Activated naive CD4-positive, alpha-beta T cell treated with anti-CD3 and anti-CD28 coated beads for 36 hours (primary cell): ENCODE data around the gene NKAIN2. TPM values are rescaled to one million over a fixed set of nuclear protein-coding genes. Genes with fewer than 3 reads are reported as not detected.

Source experiments
- CTCF ChIA-PET: fragments of 350-600 bp; sonication (Branson Sonifier 250); formaldehyde crosslinking; loops from one replicate; lab custom pipeline; 2021; ENCODE audit warnings: antibody characterized with exemption; lab: Charles Lee
- DNase-seq: peaks from one replicate; pipeline ENCODE4 v3.0.0-alpha.2; 2020
- H3K27ac Mint-ChIP-seq: one replicate; pipeline ENCODE4 v1.8.0; 2021; ENCODE audit warnings: mild to moderate bottlenecking, mixed read lengths
- H3K27me3 Mint-ChIP-seq: one replicate; pipeline ENCODE4 v1.8.0; 2021; ENCODE audit warnings: low read depth, mixed read lengths
- H3K36me3 Mint-ChIP-seq: one replicate; pipeline ENCODE4 v1.8.0; 2021; ENCODE audit warnings: low read depth, mixed read lengths
- H3K4me1 Mint-ChIP-seq: one replicate; pipeline ENCODE4 v1.8.0; 2021; ENCODE audit warnings: low read depth, mixed read lengths
- H3K4me3 Mint-ChIP-seq: one replicate; pipeline ENCODE4 v1.8.0; 2021; ENCODE audit warnings: mild to moderate bottlenecking, moderate library complexity, mixed read lengths
- H3K9me3 Mint-ChIP-seq: one replicate; pipeline ENCODE4 v1.8.0; 2021; ENCODE audit warnings: mixed read lengths
- intact Hi-C: fragments of 100-400 bp; cut with micrococcal nuclease; formaldehyde crosslinking; loops from one replicate; pipeline ENCODE4 v1.15.1; 2023
- total RNA-seq, 2 experiments: library from RNA; stranded (reverse); gene quantifications; one replicate each; pipeline ENCODE4 v1.2.3, GENCODE V29; 2021

The NKAIN2 gene
- total RNA-seq: not detected

DNA sequence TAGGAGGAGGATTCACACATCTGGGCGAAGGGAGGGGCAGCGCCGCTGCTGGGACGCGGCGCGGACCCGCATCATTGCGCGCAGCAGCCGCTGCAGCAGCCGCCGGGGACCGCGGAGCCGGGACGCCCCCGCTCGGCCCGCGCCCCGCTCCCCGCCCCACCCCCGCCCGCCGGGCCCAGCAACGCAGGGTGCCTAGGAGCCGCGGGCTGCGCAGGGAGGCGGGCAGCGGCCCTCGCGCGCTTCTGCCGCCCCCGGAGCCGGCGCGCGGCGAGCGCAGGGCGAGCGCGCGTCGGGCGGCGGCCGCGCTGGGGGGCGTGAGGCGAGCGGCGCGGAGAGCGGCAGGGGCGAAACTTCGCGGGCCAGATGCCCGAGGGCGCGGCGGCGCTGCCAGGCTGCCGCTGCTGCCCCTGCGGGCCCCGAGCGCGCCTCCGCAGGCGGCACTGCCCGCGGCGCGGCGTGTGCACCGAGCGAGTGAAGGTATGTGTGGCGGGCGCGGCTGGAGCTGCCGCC lies at the start of gene NKAIN2:
TSS of gene NKAIN2 (plus strand) at position 362 of the 510 bp plus-strand sequence.
- H3K9me3 Mint-ChIP-seq: no peaks in the 10 kb centered on the region
- peaks cover 43% of the 10 kb centered on the region for H3K27me3 Mint-ChIP-seq
- CTCF ChIA-PET: interaction anchor here (1.6 kb wide), 1 partner anchor 61 kb away, joined by 7 read pairs; no protein-coding TSS in a partner anchor
- peak within 1 kb of the TSS; percentile 60 for H3K4me3 Mint-ChIP-seq
- intact Hi-C loops: loop anchor here (2.0 kb wide), 1 partner anchor 991 kb away; no protein-coding TSS in a partner anchor
- no peaks in the 10 kb centered on the region for H3K36me3 Mint-ChIP-seq
- no peak for DNase-seq
- no peak within 1 kb of the TSS for H3K27ac Mint-ChIP-seq
- H3K4me1 Mint-ChIP-seq: peaks cover 12% of the 10 kb centered on the region

DNA sequence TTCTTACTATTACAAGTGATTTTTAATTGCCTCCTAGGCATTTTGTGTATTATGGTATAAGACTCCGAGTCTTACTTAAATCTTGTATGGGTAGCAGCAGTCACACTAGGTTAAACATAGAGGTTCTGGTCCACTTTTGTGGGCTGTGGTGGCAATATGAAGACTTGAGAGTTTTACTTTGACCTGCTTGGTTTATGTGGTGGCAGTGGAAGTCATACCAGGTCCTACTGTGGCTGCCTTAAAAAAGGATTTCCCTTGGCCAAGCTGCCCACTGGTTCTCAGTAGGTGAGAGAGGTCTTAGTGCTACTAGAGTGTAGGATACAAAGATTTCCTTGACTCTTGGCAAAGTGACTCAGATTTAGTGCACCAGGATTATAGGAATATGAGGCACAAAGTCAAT lies 44.2 kb upstream of the NKAIN2 start:
- H3K27ac Mint-ChIP-seq: no peak overlapping the region
- H3K9me3 Mint-ChIP-seq: peaks cover 1% of the 10 kb centered on the region
- no peak overlapping the region for H3K4me3 Mint-ChIP-seq
- no peaks in the 10 kb centered on the region for H3K4me1 Mint-ChIP-seq
- no peaks in the 10 kb centered on the region for H3K36me3 Mint-ChIP-seq
- H3K27me3 Mint-ChIP-seq: peaks cover 2% of the 10 kb centered on the region
- no peak for DNase-seq
- intact Hi-C loops: no loop called here
- CTCF ChIA-PET: no interaction called here

DNA sequence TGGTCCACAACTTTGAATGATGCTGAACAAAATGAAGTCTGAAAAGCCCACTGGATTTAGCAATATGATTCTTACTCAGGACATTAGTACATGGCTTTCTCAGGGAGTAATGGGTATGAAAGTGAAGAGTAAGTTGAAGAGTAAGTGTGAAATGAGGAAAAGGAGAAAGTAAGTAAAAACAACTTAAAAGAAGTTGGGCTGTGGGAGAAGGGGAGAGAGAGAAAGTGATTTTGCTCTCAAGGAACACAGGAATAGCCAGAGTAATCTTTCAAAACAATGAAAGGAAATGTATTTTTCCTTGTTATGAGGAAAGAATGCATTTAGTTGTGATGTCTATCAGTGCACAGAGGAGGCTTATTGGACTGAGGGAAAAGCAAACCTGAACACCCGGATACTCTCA lies 39.8 kb upstream of the NKAIN2 start:
- Mint-ChIP-seq H3K36me3 (no peaks in the 10 kb centered on the region), H3K4me3 (no peak overlapping the region), H3K27me3 (peaks cover 4% of the 10 kb centered on the region), H3K9me3 (peaks cover 1% of the 10 kb centered on the region), H3K4me1 (no peaks in the 10 kb centered on the region), H3K27ac (no peak overlapping the region)
- intact Hi-C loops: no loop called here
- CTCF ChIA-PET: no interaction called here
- DNase-seq: no peak

DNA sequence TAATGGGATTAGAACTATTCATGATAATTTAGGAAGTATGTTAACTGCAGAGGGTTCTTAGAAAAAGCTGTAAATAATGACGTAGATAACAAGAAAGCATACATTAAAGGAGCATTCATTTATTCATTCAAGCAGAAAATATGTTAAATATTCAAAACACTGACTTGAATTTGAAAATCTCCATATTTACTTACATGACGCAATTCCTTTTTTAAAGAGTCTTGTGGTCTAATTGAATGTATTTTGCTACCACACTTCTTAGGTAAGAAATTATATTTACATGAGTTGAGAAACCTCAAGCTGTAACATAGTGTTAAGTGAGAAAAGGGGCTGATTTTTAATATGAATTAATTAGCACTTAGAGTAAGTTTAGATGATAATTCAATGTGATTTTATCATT lies 38.9 kb upstream of the NKAIN2 start:
- H3K4me3 Mint-ChIP-seq: no peak overlapping the region
- no peaks in the 10 kb centered on the region for H3K4me1 Mint-ChIP-seq
- intact Hi-C loops: no loop called here
- H3K27me3 Mint-ChIP-seq: peaks cover 4% of the 10 kb centered on the region
- no peak for DNase-seq
- no peak overlapping the region for H3K27ac Mint-ChIP-seq
- H3K36me3 Mint-ChIP-seq: no peaks in the 10 kb centered on the region
- CTCF ChIA-PET: no interaction called here
- peaks cover 1% of the 10 kb centered on the region for H3K9me3 Mint-ChIP-seq

DNA sequence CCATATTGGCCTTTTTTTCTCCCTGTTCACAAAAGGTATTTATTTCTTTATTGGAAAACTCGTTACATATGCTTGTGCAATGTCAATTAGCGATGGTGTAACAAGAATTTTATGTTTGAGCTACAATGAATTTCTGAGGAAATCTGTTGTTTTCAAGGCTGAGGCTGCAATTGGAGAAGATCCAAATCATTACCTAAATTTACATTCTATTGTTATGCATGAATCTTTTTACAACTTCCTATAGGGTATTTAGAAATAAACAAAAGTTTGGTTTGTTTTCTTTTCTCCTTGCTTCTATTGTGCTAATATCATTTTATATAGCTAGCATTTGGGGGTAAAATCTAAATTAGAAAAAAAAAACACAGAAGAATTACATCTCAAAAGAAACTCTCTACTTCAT lies 34.7 kb upstream of the NKAIN2 start:
- intact Hi-C loops: no loop called here
- Mint-ChIP-seq H3K4me1 (no peaks in the 10 kb centered on the region), H3K4me3 (no peak overlapping the region), H3K27ac (no peak overlapping the region), H3K36me3 (no peaks in the 10 kb centered on the region), H3K27me3 (peaks cover 3% of the 10 kb centered on the region), H3K9me3 (no peaks in the 10 kb centered on the region)
- no peak for DNase-seq
- CTCF ChIA-PET: no interaction called here

DNA sequence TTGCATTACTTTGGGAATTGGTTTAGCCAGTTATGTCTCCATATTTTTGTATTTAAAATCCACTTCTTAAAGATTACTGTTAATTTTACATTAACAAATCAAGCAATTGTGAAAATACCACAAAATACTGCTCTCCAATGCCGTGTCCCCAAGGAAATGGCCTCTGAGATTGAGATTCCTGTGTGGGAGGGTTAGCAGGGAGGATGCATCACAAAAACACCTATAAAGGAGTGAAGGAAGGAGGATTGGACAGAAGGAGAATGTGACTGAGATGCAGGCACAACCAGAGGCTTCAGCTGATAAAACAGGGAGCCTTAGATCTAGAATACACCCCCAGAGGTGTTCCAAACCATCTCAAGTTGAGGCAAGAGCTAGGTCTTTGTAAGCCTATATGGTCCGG lies 34.2 kb upstream of the NKAIN2 start:
- Mint-ChIP-seq H3K27me3 (peaks cover 3% of the 10 kb centered on the region), H3K9me3 (no peaks in the 10 kb centered on the region)
- CTCF ChIA-PET: no interaction called here

DNA sequence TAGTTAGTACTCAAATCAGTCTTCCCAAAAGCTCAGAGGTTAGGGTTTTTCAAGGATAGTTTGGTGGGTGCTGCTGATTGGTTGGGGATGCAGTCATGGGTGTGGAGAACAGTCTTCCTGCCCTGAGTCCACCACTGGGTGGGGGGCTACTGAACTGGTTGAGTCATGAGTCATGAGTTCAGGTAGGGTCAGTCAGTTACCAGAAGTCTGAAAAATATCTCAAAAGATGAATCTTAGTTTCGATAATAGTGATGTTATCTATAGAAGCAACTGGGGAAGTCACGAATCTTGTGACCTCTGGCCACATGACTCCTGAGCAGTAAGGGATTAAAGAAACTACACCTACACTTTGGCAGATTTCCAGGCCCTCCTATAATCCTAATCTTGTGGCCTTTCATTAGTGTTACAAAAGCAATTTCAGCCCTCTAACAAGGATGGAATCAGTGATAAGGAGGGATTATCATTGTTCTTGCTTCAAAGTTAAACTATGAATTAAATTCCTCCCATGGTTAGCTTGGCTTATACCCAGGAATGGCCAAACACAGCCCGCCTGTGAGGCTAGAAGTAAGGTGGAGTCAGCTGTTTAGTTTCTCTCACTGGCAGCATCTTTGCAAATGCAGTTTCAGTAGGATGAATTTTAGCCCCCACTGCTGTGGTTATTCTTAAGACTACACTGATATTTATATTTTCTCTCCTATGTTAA lies 33.3 kb upstream of the NKAIN2 start:
- no peaks in the 10 kb centered on the region for H3K36me3 Mint-ChIP-seq
- peaks cover 3% of the 10 kb centered on the region for H3K27me3 Mint-ChIP-seq
- CTCF ChIA-PET: no interaction called here
- H3K9me3 Mint-ChIP-seq: no peaks in the 10 kb centered on the region
- no peak for DNase-seq
- intact Hi-C loops: no loop called here
- no peak overlapping the region for H3K4me3 Mint-ChIP-seq
- H3K4me1 Mint-ChIP-seq: no peaks in the 10 kb centered on the region
- no peak overlapping the region for H3K27ac Mint-ChIP-seq

More for the DNA sequence above, 34.2 kb upstream of the NKAIN2 start:
- Mint-ChIP-seq H3K36me3 (no peaks in the 10 kb centered on the region), H3K27ac (no peak overlapping the region), H3K4me1 (no peaks in the 10 kb centered on the region), H3K4me3 (no peak overlapping the region)
- DNase-seq: no peak
- intact Hi-C loops: no loop called here

DNA sequence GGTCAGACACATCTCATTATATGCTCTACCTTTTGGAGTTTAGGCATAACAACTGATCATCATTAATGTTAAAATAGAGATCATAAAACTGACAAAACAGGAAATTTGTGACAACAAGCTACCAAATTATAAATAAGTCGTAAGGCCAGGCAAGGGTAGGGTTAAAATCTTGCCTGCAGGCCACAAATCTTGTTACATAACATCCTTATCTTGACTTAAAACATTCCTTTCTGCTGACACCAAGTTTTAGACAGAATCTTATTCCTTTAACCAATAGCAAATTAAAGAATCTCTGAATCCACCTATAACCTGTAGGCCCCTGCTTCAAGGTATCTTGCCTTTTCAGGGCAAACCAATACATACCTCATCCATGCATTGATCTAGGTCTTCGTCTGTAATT lies 32.5 kb upstream of the NKAIN2 start:
- intact Hi-C loops: no loop called here
- CTCF ChIA-PET: no interaction called here
- no peaks in the 10 kb centered on the region for H3K4me1 Mint-ChIP-seq
- no peaks in the 10 kb centered on the region for H3K36me3 Mint-ChIP-seq
- H3K9me3 Mint-ChIP-seq: no peaks in the 10 kb centered on the region
- no peak for DNase-seq
- H3K27ac Mint-ChIP-seq: no peak overlapping the region
- H3K4me3 Mint-ChIP-seq: no peak overlapping the region
- peaks cover 3% of the 10 kb centered on the region for H3K27me3 Mint-ChIP-seq

DNA sequence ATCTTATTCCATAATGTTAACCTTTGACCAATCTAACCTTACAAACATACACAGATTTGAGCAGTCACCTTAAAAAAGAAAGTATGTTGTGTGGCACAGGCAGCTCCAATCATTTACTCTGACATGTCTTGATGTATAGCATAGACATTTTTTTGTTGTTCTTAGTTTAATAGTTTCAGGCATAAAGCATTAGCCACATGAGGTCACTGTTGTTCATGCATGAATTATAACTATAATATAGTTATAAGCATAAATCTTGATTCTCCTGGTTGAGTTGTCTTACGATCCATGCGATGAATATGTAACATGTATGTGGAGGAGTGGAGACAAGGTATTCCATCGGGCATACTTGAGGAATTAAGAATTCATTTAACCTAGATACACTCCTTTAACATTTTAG lies 26.1 kb upstream of the NKAIN2 start:
- CTCF ChIA-PET: no interaction called here
- intact Hi-C loops: no loop called here
- Mint-ChIP-seq H3K27me3 (peaks cover 3% of the 10 kb centered on the region), H3K4me3 (no peak overlapping the region), H3K36me3 (no peaks in the 10 kb centered on the region), H3K4me1 (no peaks in the 10 kb centered on the region), H3K27ac (no peak overlapping the region), H3K9me3 (no peaks in the 10 kb centered on the region)
- no peak for DNase-seq

DNA sequence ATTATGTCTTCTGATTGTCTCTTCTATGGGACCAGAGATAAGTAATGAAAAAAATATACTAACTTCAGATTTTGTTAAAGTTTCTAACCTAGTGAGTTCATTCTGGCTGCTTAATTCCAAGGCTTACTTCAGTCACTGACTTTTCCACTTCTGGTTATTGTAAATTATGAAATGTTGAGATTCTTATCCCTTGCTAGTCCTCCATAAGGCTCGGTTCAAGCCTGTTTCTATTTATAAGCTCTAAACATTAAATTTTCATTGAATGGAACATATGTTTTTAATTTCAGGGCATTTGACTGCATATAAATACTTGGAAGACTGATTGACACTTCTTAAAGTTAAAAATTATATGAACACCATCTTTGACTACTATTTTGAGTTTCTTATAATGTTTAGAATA lies 23.6 kb upstream of the NKAIN2 start:
- Mint-ChIP-seq H3K36me3 (no peaks in the 10 kb centered on the region), H3K4me1 (no peaks in the 10 kb centered on the region), H3K9me3 (no peaks in the 10 kb centered on the region), H3K27me3 (peaks cover 3% of the 10 kb centered on the region), H3K27ac (no peak overlapping the region), H3K4me3 (no peak overlapping the region)
- DNase-seq: no peak
- CTCF ChIA-PET: no interaction called here
- intact Hi-C loops: no loop called here

DNA sequence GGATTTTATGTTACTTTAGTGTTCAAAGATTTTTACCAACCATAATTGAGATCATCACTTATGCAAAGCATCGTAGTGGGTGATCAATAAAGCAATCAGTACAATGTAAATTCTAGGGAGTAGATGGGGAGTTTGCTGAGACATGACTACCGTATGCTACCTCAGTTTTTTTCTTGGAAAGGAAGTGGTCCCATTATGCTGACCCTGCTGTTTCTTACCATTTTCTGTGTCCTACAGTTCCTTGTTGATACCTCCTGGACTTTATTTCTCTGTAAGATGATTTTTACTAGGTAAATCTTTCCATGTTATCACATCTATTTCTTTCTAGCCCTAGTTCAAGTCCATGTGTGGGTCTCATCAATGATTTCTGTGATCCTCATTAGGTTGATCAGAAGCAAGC lies 19.3 kb upstream of the NKAIN2 start:
- Mint-ChIP-seq H3K27ac (no peak overlapping the region), H3K9me3 (no peaks in the 10 kb centered on the region), H3K4me1 (no peaks in the 10 kb centered on the region), H3K4me3 (no peak overlapping the region), H3K27me3 (peaks cover 7% of the 10 kb centered on the region), H3K36me3 (no peaks in the 10 kb centered on the region)
- CTCF ChIA-PET: no interaction called here
- no peak for DNase-seq
- intact Hi-C loops: no loop called here

DNA sequence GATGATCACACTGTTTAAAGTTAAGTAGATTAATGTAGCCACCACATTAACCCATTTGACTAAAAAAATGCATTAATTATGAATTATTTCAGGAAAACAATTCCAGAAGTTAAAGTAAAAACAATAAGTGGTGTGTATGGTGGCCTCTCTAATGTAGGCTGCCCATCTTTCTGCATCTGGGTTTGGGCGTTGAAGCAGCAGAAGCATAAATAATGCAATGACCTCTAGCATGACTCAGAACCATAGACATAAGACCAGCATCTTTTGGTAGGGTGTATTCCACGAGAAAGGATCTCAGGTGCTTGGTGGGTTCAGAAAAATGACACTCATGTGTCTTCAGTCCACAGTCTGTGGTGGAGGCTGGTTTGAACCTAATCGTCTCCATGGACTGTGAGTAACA lies 18.6 kb upstream of the NKAIN2 start:
- DNase-seq: no peak
- Mint-ChIP-seq H3K36me3 (no peaks in the 10 kb centered on the region), H3K4me3 (no peak overlapping the region), H3K27ac (no peak overlapping the region), H3K9me3 (no peaks in the 10 kb centered on the region), H3K27me3 (peaks cover 7% of the 10 kb centered on the region), H3K4me1 (no peaks in the 10 kb centered on the region)
- intact Hi-C loops: no loop called here
- CTCF ChIA-PET: no interaction called here

DNA sequence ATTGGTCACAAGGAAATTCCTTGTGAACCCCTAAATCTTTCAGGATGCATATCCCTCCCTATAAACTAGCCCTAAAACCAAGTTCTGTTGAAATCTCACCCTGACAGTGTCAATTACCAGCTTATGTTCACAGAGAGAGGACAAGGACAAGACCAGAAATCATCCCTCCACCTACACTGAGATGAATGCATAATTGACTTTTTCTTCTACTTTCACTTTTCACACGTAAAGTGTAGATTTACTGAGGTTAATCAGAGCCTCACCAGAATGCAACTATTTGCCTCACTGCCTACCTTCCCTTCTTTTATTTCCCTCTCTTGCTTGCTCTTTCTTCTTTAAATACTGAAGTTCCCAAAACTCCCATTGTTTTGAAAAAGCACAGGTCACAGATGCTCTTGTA lies 15.3 kb upstream of the NKAIN2 start:
- peaks cover 9% of the 10 kb centered on the region for H3K27me3 Mint-ChIP-seq
- no peak for DNase-seq
- no peaks in the 10 kb centered on the region for H3K36me3 Mint-ChIP-seq
- intact Hi-C loops: no loop called here
- no peak overlapping the region for H3K4me3 Mint-ChIP-seq
- no peaks in the 10 kb centered on the region for H3K9me3 Mint-ChIP-seq
- CTCF ChIA-PET: interaction anchor here (1.1 kb wide), 1 partner anchor 14 kb away, joined by 4 read pairs; no protein-coding TSS in a partner anchor
- H3K4me1 Mint-ChIP-seq: no peaks in the 10 kb centered on the region
- H3K27ac Mint-ChIP-seq: no peak overlapping the region
